SU-DHL-6 (cell line): Measurements from ENCODE around the gene CHRNB4.

Source experiments
- CTCF ChIP-seq: fragments of 200-600 bp; sonication (generic); IDR thresholded peaks from one replicate; pipeline ENCODE4 v1.5.1; 2017; ENCODE audit warnings: antibody characterized with exemption, mild to moderate bottlenecking, low read length, moderate library complexity; ENCODE audit not compliant: insufficient read depth, poor library complexity, severe bottlenecking
- EZH2phosphoT487 ChIP-seq: fragments of 200-600 bp; sonication (generic), shearing (Covaris generic); conservative IDR thresholded peaks from 2 replicates; pipeline ENCODE4 v1.6.1; 2018; ENCODE audit warnings: mild to moderate bottlenecking, antibody characterized with exemption, low read length, moderate library complexity, mixed read lengths

GRCh38 chr15:78624651-78625590 is 16.1 kb downstream of the CHRNB4 start:
- TF ChIP-seq CTCF (no peak), EZH2phosphoT487 (no peak)
